A549 (cell line): ENCODE data around the gene TTC7B. TPM values are rescaled to one million over a fixed set of nuclear protein-coding genes. Genes with fewer than 3 reads are reported as not detected.
"Not testable (repeated sequence)": the region's sequence is repeated elsewhere in the genome, so short reads cannot be mapped to it uniquely, and the experiment has no call there.

ENCODE experiments used
- ATAC-seq, 2 experiments: fragments of 200-7000 bp in 1 of 2; fragments of >200 bp in 1 of 2; cut with Nextera tagmentation in 1 of 2; cut with Tn5 transposase in 1 of 2; 3 replicates each; pipeline versions ENCODE4 v1.8.0 to v1.9.1; 2018 to 2020; ENCODE audit warnings: mild to moderate bottlenecking in 1 of 2, moderate library complexity in 1 of 2
- CTCF ChIA-PET: fragments of 300-600 bp; sonication (Branson Sonifier 250); formaldehyde crosslinking; extraction: SDS; loops from one replicate; lab custom pipeline; 2021; ENCODE audit warnings: antibody characterized with exemption, inconsistent platforms; lab: Yijun Ruan, JAX
- POLR2A ChIA-PET: fragments of 350-600 bp; formaldehyde crosslinking; extraction: SDS; loops from one replicate; lab custom pipeline; 2021; ENCODE audit warnings: antibody characterized with exemption, inconsistent platforms; lab: Yijun Ruan, JAX
- DNase-seq, 2 experiments: peaks; one replicate each; pipeline versions ENCODE4 v3.0.0 to v3.0.0-alpha.2; 2011 to 2016; ENCODE audit warnings: low read depth in 1 of 2, low spot score in 1 of 2
- FAIRE-seq: peaks from 2 replicates; lab custom pipeline; 2011; peaks lifted over from hg19 to GRCh38; lab: Jason Lieb, UNC
- H3K27ac ChIP-seq, 2 experiments: fragments of >200 bp; sonication (Bioruptor Twin); formaldehyde crosslinking; 3 replicates each; pipeline ENCODE4 v1.5.1; 2016 to 2017
- H3K4me1 ChIP-seq: fragments of >200 bp; sonication (Bioruptor Twin); formaldehyde crosslinking; 3 replicates; pipeline ENCODE4 v1.6.1; 2016
- H3K4me2 ChIP-seq: fragments of >200 bp; sonication (Bioruptor Twin); formaldehyde crosslinking; 3 replicates; pipeline ENCODE4 v1.6.1; 2016
- H3K4me3 ChIP-seq: fragments of >200 bp; sonication (Bioruptor Twin); formaldehyde crosslinking; 3 replicates; pipeline ENCODE4 v1.5.1; 2016
- H3K9me3 ChIP-seq: fragments of >200 bp; sonication (Bioruptor Twin); formaldehyde crosslinking; 3 replicates; pipeline ENCODE4 v1.6.1; 2016
- CBX8 ChIP-seq: fragments of 200-600 bp; sonication (generic); IDR thresholded peaks from 2 replicates; pipeline ENCODE4 v1.6.1; 2016
- CHD4 ChIP-seq: fragments of 200-600 bp; sonication (generic); IDR thresholded peaks from 2 replicates; pipeline ENCODE4 v1.6.1; 2016; ENCODE audit warnings: antibody characterized with exemption, mild to moderate bottlenecking, borderline replicate concordance
- EHMT2 ChIP-seq: fragments of 200-600 bp; sonication (generic); IDR thresholded peaks from 2 replicates; pipeline ENCODE4 v1.6.1; 2016; ENCODE audit warnings: antibody characterized with exemption, low read depth, mild to moderate bottlenecking, moderate library complexity
- EP300 ChIP-seq, 2 experiments: fragments of >200 bp; sonication (Bioruptor Twin); formaldehyde crosslinking; IDR thresholded peaks; 2 replicates in 1 of 2; 3 replicates in 1 of 2; pipeline ENCODE4 v1.6.1; 2016 to 2017
- FOSL2 ChIP-seq, 2 experiments: fragments of 450-650 bp in 1 of 2; fragments of >200 bp in 1 of 2; sonication (Bioruptor Twin) in 1 of 2; formaldehyde crosslinking; IDR thresholded peaks; 2 replicates each; pipeline versions ENCODE4 v1.5.0 to v1.6.1; 2016 to 2020; ENCODE audit warnings: mild to moderate bottlenecking in 1 of 2, moderate library complexity in 1 of 2
- FOXS1 ChIP-seq: fragments of 250-450 bp; sonication (Bioruptor Pico); IDR thresholded peaks from 2 replicates; pipeline ENCODE4 v1.5.0; 2020; ENCODE audit warnings: mild to moderate bottlenecking, moderate library complexity
- HOXA7 ChIP-seq: fragments of 250-450 bp; sonication (Bioruptor Pico); IDR thresholded peaks from 2 replicates; pipeline ENCODE4 v1.5.0; 2020; ENCODE audit warnings: mild to moderate bottlenecking, moderate library complexity
- HOXB5 ChIP-seq: fragments of 250-450 bp; sonication (Bioruptor Pico); IDR thresholded peaks from 2 replicates; pipeline ENCODE4 v1.5.0; 2020; ENCODE audit warnings: mild to moderate bottlenecking, moderate library complexity
- KDM1A ChIP-seq: fragments of 200-600 bp; sonication (generic); IDR thresholded peaks from 2 replicates; pipeline ENCODE4 v1.6.1; 2016; ENCODE audit warnings: low read depth, mild to moderate bottlenecking
- KDM5A ChIP-seq: fragments of 200-600 bp; sonication (generic); IDR thresholded peaks from 2 replicates; pipeline ENCODE4 v1.6.1; 2016; ENCODE audit warnings: antibody characterized with exemption, mild to moderate bottlenecking
- MAZ ChIP-seq: fragments of 150-350 bp; IDR thresholded peaks from 2 replicates; pipeline ENCODE4 v1.6.1; 2014; ENCODE audit warnings: antibody characterized with exemption, low read depth, low read length, borderline replicate concordance
- MYC ChIP-seq: IDR thresholded peaks from 2 replicates; pipeline ENCODE4 v1.6.1; 2012; ENCODE audit warnings: mild to moderate bottlenecking, inconsistent platforms, low read length, improper control_type of control experiment, borderline replicate concordance
- NPAS2 ChIP-seq: fragments of 250-450 bp; sonication (Bioruptor Pico); IDR thresholded peaks from 2 replicates; pipeline ENCODE4 v1.8.0; 2022; ENCODE audit warnings: mild to moderate bottlenecking, moderate library complexity, borderline replicate concordance
- PBX3 ChIP-seq: IDR thresholded peaks from 2 replicates; pipeline ENCODE4 v1.6.1; 2012
- POLR2A ChIP-seq: IDR thresholded peaks from 2 replicates; pipeline ENCODE4 v1.6.1; 2012; ENCODE audit warnings: mild to moderate bottlenecking, low read length
- SMC3 ChIP-seq: fragments of >200 bp; sonication (Bioruptor Twin); formaldehyde crosslinking; IDR thresholded peaks from 3 replicates; pipeline ENCODE4 v1.6.1; 2018; ENCODE audit warnings: inconsistent platforms
- WGBS: methylation state at CpG from one replicate; pipeline ENCODE4 v1.1.6; 2017; ENCODE audit errors: missing lambda C conversion rate; 5-methylcytosine and 5-hydroxymethylcytosine counted together
- polyA plus RNA-seq, 4 experiments: library from polyadenylated mRNA; depleted of rRNA in 3 of 4; stranded (reverse); fragments of >200 nt; fragmentation: RNase III in 1 of 4; extraction: RNeasy Plus Mini Kit Qiagen cat#74134 plus additional on column Dnase treatment in 1 of 4; gene quantifications; 2 replicates in 3 of 4; 3 replicates in 1 of 4; pipeline ENCODE4 v1.2.3, GENCODE V29; 2011 to 2017
- TF ChIP-seq, protein P1 (sequence below): fragments of >200 bp; sonication (Bioruptor Twin); formaldehyde crosslinking; IDR thresholded peaks from 3 replicates; pipeline ENCODE4 v1.5.1; 2016
- TF ChIP-seq, protein P2 (sequence below): fragments of 250-450 bp; sonication (Bioruptor Pico); IDR thresholded peaks from 2 replicates; pipeline ENCODE4 v1.5.0; 2021; ENCODE audit warnings: mild to moderate bottlenecking, moderate library complexity, borderline replicate concordance
- TF ChIP-seq, protein P3 (sequence below): fragments of >200 bp; sonication (Bioruptor Twin); formaldehyde crosslinking; IDR thresholded peaks from 3 replicates; pipeline ENCODE4 v1.6.1; 2016
- TF ChIP-seq, protein P4 (sequence below): fragments of 250-450 bp; sonication (Bioruptor Pico); IDR thresholded peaks from 2 replicates; pipeline ENCODE4 v1.5.0; 2020; ENCODE audit warnings: low read depth, mild to moderate bottlenecking, moderate library complexity

Gene TTC7B
- polyA plus RNA-seq, 2 of the 4 experiments (the other 2 are of a cell fraction): 16.6 to 28.0 TPM

- no peak overlapping the region for H3K27ac ChIP-seq
- ATAC-seq (no peak), DNase-seq (no peak)
- CTCF ChIA-PET: interaction anchor here (1.2 kb wide), 1 partner anchor 15 kb away, joined by 3 read pairs; no protein-coding TSS in a partner anchor
- TF ChIP-seq, protein P1, sequence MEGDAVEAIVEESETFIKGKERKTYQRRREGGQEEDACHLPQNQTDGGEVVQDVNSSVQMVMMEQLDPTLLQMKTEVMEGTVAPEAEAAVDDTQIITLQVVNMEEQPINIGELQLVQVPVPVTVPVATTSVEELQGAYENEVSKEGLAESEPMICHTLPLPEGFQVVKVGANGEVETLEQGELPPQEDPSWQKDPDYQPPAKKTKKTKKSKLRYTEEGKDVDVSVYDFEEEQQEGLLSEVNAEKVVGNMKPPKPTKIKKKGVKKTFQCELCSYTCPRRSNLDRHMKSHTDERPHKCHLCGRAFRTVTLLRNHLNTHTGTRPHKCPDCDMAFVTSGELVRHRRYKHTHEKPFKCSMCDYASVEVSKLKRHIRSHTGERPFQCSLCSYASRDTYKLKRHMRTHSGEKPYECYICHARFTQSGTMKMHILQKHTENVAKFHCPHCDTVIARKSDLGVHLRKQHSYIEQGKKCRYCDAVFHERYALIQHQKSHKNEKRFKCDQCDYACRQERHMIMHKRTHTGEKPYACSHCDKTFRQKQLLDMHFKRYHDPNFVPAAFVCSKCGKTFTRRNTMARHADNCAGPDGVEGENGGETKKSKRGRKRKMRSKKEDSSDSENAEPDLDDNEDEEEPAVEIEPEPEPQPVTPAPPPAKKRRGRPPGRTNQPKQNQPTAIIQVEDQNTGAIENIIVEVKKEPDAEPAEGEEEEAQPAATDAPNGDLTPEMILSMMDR: no peak
- no peak for TF ChIP-seq KDM1A
- TF ChIP-seq PBX3: no peak
- TF ChIP-seq, protein P2, sequence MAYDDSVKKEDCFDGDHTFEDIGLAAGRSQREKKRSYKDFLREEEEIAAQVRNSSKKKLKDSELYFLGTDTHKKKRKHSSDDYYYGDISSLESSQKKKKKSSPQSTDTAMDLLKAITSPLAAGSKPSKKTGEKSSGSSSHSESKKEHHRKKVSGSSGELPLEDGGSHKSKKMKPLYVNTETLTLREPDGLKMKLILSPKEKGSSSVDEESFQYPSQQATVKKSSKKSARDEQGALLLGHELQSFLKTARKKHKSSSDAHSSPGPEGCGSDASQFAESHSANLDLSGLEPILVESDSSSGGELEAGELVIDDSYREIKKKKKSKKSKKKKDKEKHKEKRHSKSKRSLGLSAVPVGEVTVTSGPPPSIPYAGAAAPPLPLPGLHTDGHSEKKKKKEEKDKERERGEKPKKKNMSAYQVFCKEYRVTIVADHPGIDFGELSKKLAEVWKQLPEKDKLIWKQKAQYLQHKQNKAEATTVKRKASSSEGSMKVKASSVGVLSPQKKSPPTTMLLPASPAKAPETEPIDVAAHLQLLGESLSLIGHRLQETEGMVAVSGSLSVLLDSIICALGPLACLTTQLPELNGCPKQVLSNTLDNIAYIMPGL (CRISPR knock-in tag): no peak
- TF ChIP-seq, protein P3, sequence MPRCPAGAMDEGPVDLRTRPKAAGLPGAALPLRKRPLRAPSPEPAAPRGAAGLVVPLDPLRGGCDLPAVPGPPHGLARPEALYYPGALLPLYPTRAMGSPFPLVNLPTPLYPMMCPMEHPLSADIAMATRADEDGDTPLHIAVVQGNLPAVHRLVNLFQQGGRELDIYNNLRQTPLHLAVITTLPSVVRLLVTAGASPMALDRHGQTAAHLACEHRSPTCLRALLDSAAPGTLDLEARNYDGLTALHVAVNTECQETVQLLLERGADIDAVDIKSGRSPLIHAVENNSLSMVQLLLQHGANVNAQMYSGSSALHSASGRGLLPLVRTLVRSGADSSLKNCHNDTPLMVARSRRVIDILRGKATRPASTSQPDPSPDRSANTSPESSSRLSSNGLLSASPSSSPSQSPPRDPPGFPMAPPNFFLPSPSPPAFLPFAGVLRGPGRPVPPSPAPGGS: no peak
- TF ChIP-seq SMC3: no peak
- TF ChIP-seq, all 56 proteins: peak for 0
- Histone ChIP-seq H3K4me3 (no peak overlapping the region), H3K9me3 (no peaks in the 10 kb centered on the region), H3K4me2 (no peak overlapping the region), H3K4me1 (no peaks in the 10 kb centered on the region)
- POLR2A ChIA-PET: no interaction called here
- 85% methylated on average over 5 of the region's 5 CpGs for WGBS
- no peak for FAIRE-seq
Observed at GRCh38 chr14:90858511-90858910, 42.3 kb upstream of the TTC7B start.

DNA sequence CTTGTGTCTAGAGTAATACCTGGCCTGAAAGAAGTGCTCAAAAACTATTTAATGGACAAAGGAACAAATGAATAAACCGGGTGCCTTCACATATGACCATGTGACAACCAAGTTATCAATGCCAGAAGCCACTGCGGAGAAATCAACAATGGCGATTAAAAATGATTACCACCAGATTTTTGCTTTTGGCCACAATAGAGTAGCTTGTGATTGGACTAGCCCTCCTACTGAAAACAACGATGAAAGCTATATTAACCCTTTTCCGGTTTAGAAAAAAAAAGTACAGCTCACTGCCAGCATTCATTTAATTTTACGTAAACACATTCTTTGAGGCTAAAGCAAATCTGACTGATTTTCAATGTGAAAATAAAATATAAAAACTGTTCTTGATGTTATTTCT is 41.6 kb upstream of the TTC7B start:
- Histone ChIP-seq H3K27ac (no peak overlapping the region), H3K4me2 (no peak overlapping the region), H3K9me3 (no peaks in the 10 kb centered on the region), H3K4me3 (no peak overlapping the region), H3K4me1 (no peaks in the 10 kb centered on the region)
- TF ChIP-seq CBX8: no peak
- TF ChIP-seq EP300 (IDR thresholded peaks at IDR 0.05): no peak
- no peak for TF ChIP-seq MAZ
- no peak for TF ChIP-seq SMC3
- no peak for ATAC-seq
- CTCF ChIA-PET: interaction anchor here (1.2 kb wide), 1 partner anchor 16 kb away, joined by 3 read pairs; no protein-coding TSS in a partner anchor
- FAIRE-seq: no peak
- 82% methylated on average over 6 of the region's 6 CpGs for WGBS
- DNase-seq: no peak
- POLR2A ChIA-PET: no interaction called here

DNA sequence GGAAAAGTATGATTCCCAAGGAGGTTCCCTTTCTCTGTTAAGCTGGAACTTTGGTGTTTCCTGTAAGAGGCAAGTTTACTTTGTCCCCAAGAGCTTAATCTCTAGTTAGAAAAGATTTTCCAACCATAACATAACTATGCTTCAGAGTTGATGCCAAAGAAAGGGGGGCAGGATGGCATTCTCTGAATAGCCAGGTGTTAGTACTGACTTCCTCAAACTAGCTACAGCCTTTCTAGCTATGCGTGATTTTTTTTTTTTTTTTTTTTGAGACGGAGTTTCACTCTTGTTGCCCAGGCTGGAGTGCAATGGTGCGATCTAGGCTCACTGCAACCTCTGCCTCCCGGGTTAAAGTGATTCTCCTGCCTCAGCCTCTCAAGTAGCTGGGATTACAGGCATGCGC is 39.9 kb upstream of the TTC7B start:
- H3K27ac ChIP-seq, FAIRE-seq, POLR2A ChIA-PET, H3K4me3 ChIP-seq, H3K4me1 ChIP-seq, ATAC-seq, DNase-seq, H3K9me3 ChIP-seq, H3K4me2 ChIP-seq: not testable (repeated sequence)
- WGBS: 82% methylated on average over 5 of the region's 5 CpGs
- CTCF ChIA-PET: interaction anchor here (1.6 kb wide), 1 partner anchor 9 kb away, joined by 3 read pairs; no protein-coding TSS in a partner anchor

GRCh38 chr14:90853116-90853515 is 36.9 kb upstream of the TTC7B start:
- CTCF ChIA-PET: no interaction called here
- POLR2A ChIA-PET: no interaction called here
- TF ChIP-seq HOXA7 (CRISPR knock-in tag): no peak
- TF ChIP-seq, protein P4, sequence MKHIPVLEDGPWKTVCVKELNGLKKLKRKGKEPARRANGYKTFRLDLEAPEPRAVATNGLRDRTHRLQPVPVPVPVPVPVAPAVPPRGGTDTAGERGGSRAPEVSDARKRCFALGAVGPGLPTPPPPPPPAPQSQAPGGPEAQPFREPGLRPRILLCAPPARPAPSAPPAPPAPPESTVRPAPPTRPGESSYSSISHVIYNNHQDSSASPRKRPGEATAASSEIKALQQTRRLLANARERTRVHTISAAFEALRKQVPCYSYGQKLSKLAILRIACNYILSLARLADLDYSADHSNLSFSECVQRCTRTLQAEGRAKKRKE (CRISPR knock-in tag): no peak
- no peak for TF ChIP-seq HOXB5
- TF ChIP-seq, protein P2 (CRISPR knock-in tag): no peak
- no peak for TF ChIP-seq FOSL2 (IDR thresholded peaks at IDR 0.05)
- TF ChIP-seq FOSL2 (CRISPR knock-in tag; IDR thresholded peaks at IDR 0.05): no peak
- TF ChIP-seq FOXS1 (CRISPR knock-in tag): no peak
- no peak for TF ChIP-seq NPAS2 (CRISPR knock-in tag)
- no peak for TF ChIP-seq CHD4
- TF ChIP-seq EHMT2: no peak
- TF ChIP-seq POLR2A: no peak
- no peak for TF ChIP-seq MYC
- no peak for TF ChIP-seq KDM5A

More at GRCh38 chr14:90853116-90853515, 36.9 kb upstream of the TTC7B start:
- no peaks in the 10 kb centered on the region for H3K9me3 ChIP-seq
- no peak for ATAC-seq
- H3K27ac ChIP-seq: no peak overlapping the region
- no peak for DNase-seq
- H3K4me3 ChIP-seq: no peak overlapping the region
- H3K4me2 ChIP-seq: no peak overlapping the region
- no peak for FAIRE-seq
- peaks cover 3% of the 10 kb centered on the region; the same call in 1 of the 3 replicates for H3K4me1 ChIP-seq
